Adipocyte (in vitro differentiated cells): ENCODE results near the gene ZFY.

Experiments
- DNase-seq: peaks from one replicate; pipeline ENCODE4 v3.0.0-alpha.2; 2015; ENCODE audit warnings: low read depth
- H3K27me3 ChIP-seq: replicated peaks from 2 replicates; pipeline ENCODE4 v1.7.0; 2013; ENCODE audit warnings: mild to moderate bottlenecking, low read length, moderate library complexity; ENCODE audit not compliant: control insufficient read depth, insufficient read depth
- H3K36me3 ChIP-seq: 2 replicates; pipeline ENCODE4 v1.7.0; 2013; ENCODE audit warnings: low read length, mild to moderate bottlenecking, moderate library complexity; ENCODE audit not compliant: control insufficient read depth, insufficient read depth, severe bottlenecking
- H3K4me1 ChIP-seq: 2 replicates; pipeline ENCODE4 v1.7.0; 2013; ENCODE audit warnings: mild to moderate bottlenecking, low read length, moderate library complexity; ENCODE audit not compliant: control insufficient read depth, insufficient read depth
- H3K4me3 ChIP-seq: 2 replicates; pipeline ENCODE4 v1.7.0; 2013; ENCODE audit warnings: mild to moderate bottlenecking, low read length, moderate library complexity
- H3K9ac ChIP-seq: 2 replicates; pipeline ENCODE4 v1.7.0; 2013; ENCODE audit warnings: mild to moderate bottlenecking, low read length, moderate library complexity
- H3K9me3 ChIP-seq: 2 replicates; pipeline ENCODE4 v1.7.0; 2013; ENCODE audit warnings: mild to moderate bottlenecking, low read length, moderate library complexity; ENCODE audit not compliant: control insufficient read depth

The ZFY gene

DNA sequence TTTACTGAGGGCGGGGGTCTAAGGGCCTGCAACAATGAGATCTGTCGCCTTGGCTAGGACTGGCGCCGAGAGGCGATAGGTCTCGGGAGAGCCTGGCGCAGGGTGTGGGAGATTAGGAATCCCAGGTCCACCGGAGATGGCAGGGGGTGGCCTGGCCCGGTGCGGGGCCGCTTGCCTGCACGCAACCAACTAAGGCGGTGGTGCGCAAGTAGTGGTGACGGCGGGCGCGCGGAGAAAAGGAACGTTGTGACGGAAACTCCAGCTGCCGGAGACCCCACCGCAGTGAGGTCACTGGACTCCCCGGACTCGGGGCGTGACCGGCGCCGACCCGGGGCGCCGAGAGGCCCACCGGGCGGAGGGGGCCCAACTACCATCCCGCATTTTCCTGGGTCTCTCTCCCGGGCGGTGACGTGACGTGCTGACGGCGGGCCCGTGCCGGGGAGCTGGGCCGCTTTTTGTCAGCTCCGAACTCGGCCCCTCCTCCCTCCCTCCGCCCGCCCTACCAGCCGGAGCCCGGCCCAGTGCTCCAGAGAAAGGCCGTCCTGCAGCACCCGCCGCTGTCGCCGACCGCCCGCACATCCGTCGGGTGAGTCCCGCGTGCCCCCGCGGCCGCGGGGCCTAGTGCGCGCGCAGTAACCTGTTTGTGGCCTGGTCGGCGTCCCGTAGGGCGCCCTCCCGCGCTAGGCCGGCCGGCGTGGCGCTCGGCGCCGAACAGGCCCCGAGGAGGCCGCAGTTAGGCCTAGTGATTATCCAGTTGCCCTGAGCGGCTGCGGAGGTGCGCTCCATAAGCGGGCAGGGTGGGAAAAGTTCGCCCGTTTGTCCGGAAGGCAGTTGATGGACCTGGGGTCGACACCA is at the start of gene ZFY:
Gene ZFY (plus strand): TSS at position 521 of the 855 bp plus-strand sequence. CDS start 18,556 bp downstream, outside the sequence.
- no peak for DNase-seq
- H3K9me3 ChIP-seq, result no peaks in the 10 kb centered on the region
- H3K27me3 ChIP-seq, result no peaks in the 10 kb centered on the region
- H3K9ac ChIP-seq, result no peak within 1 kb of the TSS
- no peaks in the 10 kb centered on the region for H3K4me1 ChIP-seq
- H3K36me3 ChIP-seq, result no peaks in the 10 kb centered on the region
- H3K4me3 ChIP-seq, result no peak within 1 kb of the TSS

DNA sequence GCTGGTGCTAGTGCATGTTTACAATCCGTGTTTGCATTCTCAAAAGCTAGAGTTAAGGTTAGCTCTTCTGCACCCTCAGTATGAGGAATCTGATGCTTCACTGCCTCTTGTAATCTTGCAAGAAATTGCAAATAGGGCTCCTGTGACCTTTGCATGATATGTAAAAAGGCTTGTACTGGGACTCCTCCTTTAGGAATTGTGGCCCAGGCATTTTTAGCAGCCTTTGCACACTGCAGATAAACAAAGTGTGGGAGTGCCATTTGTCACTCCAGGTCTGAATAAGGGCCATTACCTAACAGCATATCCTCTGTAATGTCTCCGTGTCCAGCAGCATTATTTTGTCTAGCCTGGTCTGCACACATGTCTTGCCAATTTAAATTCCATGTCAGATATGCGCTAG is 49.3 kb upstream of the ZFY start:
- Histone ChIP-seq H3K4me3 (no peak overlapping the region), H3K9ac (no peak overlapping the region), H3K27me3 (no peaks in the 10 kb centered on the region), H3K36me3 (no peaks in the 10 kb centered on the region), H3K9me3 (no peaks in the 10 kb centered on the region), H3K4me1 (no peaks in the 10 kb centered on the region)
- no peak for DNase-seq

DNA sequence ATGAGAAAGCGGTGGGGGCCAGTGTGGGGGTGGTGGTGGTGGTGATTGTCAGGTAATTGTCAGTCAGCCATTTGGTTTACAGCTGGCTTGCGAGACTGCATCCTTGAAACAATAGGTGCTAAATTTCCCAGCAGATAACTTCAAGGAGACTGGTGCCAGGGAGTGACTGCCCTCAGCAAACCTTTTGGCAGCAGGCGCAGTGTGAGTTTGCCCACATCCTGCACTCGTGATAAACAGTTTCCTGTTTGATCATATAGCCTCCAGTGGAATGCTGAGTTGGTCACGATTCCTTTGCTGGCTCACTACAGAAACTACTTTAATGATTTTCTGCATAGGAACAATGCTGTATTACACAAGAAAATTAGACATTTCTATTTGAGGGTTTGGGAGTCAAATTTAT is 47.8 kb upstream of the ZFY start:
- DNase-seq, result no peak
- Histone ChIP-seq H3K9ac (no peak overlapping the region), H3K4me1 (no peaks in the 10 kb centered on the region), H3K36me3 (no peaks in the 10 kb centered on the region), H3K27me3 (no peaks in the 10 kb centered on the region), H3K4me3 (no peak overlapping the region), H3K9me3 (no peaks in the 10 kb centered on the region)

DNA sequence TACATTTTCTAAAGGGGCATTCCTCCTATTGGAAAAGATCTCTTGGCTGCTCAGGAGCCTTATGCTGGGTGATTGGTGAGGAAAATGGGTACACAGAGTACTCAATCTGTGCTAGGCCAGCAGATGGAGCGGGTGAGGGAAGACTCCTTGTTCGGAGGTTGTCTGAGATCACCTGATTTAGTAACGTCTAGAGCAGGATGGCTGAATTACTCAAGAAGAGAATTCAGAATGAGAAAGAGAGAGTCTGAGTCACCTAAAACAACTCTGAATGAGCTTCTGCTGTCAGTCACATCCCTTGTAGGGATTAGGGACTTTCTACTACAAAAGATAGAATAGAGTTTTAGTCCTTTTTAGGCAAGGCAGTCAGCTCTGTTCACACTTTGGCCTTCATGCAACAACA is 47.2 kb upstream of the ZFY start:
- H3K27me3 ChIP-seq, result no peaks in the 10 kb centered on the region
- H3K4me3 ChIP-seq, result no peak overlapping the region
- H3K9ac ChIP-seq, result no peak overlapping the region
- H3K36me3 ChIP-seq, result no peaks in the 10 kb centered on the region
- no peaks in the 10 kb centered on the region for H3K4me1 ChIP-seq
- no peak for DNase-seq
- no peaks in the 10 kb centered on the region for H3K9me3 ChIP-seq

DNA sequence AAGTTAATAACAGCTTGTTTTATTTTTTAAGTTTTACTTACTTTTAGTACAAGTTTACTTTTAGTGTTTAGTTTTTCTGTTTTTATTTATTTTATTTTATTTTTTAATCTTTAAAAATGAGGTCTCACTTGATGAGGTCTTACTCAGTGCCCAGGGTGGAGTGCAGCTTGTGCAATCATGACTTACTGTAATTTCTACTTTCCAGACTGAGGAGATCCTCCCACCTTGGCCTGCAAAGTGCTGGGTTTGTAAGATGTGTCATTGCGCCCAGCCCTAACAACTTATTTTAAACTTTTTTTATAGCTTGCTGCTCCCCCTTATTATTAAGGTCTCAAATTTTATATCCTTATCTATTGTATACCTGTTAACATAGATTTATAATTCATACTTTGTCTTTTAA is 41.7 kb upstream of the ZFY start:
- H3K9me3 ChIP-seq, result no peaks in the 10 kb centered on the region
- H3K4me1 ChIP-seq, result no peaks in the 10 kb centered on the region
- no peak for DNase-seq
- no peak overlapping the region for H3K9ac ChIP-seq
- H3K36me3 ChIP-seq, result no peaks in the 10 kb centered on the region
- no peaks in the 10 kb centered on the region for H3K27me3 ChIP-seq
- H3K4me3 ChIP-seq, result no peak overlapping the region

DNA sequence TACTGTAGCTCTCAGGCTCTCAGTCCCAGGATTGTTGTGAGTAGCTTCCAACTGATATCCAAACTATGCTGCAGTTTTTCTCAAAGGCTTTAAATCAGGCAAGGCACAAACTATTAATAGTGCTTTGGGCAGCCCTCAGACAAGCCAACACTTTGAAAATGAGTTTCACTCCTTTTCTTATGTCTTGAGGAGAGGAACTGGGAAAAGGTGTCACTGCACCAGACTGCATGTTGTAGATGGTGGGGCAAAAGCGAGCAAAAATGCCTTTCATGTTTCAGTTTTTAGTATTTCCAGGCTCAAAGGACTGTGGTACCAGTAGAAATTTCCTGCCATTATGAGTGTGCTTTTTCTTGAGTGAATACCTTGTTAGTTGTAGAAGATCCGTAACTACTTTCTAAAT is 39.1 kb upstream of the ZFY start:
- no peak overlapping the region for H3K4me3 ChIP-seq
- H3K4me1 ChIP-seq, result no peaks in the 10 kb centered on the region
- H3K27me3 ChIP-seq, result no peaks in the 10 kb centered on the region
- DNase-seq, result no peak
- no peak overlapping the region for H3K9ac ChIP-seq
- H3K36me3 ChIP-seq, result no peaks in the 10 kb centered on the region
- no peaks in the 10 kb centered on the region for H3K9me3 ChIP-seq

DNA sequence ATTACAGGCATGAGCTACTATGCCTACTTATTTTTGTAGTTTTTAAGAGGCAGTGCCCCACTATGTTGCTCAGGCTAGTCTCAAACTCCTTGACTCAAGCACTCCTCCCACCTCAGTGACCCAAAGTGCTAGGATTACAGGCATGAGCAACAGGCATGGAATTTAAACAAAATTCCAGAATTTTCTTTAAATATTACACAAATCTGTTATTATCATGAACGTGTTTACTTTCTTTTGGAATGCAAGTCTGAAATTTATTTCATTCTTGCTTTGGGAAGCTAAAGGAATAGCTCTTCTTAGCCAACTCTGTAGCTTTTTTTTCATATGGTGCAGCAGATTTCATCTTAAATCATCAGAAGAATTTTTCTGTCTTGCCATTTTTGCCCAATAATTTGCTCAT is 27.8 kb upstream of the ZFY start:
- Histone ChIP-seq H3K4me3 (no peak overlapping the region), H3K9ac (no peak overlapping the region), H3K4me1 (no peaks in the 10 kb centered on the region), H3K9me3 (no peaks in the 10 kb centered on the region), H3K27me3 (no peaks in the 10 kb centered on the region), H3K36me3 (no peaks in the 10 kb centered on the region)
- no peak for DNase-seq

DNA sequence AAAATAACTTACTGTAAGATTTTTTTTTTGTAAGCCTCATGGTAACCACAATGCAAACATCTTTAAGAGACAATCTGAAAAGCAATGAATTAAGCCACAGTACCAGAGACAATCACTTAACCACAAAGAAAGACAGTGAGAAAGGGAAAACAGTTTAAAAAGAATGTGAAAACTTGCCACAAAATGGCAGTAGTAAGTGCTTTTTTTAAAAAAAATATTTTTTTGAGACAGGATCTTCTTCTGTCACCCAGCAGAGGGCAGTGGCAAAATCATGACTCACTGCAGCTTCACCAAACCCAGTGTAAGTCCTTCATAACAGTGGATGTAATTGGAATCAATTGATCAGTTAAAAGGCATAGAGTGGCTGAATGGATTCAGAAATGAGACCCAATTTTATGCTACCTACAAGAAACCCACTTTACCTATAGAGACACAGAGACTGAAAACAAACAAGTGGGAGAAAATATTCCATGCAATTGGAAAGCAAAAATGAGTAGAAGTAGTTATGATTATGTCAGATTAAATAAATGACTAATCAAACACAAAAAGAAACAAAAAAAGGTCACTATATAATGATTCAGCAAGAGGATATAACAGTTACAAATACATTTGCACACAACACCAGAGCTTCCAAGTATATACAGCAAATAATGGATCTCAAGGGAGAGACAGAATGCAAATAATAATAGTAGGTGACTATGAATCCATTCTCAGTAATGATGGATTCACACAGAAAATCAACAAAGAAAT is 21.9 kb upstream of the ZFY start:
- Histone ChIP-seq H3K36me3 (no peaks in the 10 kb centered on the region), H3K4me1 (no peaks in the 10 kb centered on the region), H3K9ac (no peak overlapping the region), H3K27me3 (no peaks in the 10 kb centered on the region), H3K9me3 (no peaks in the 10 kb centered on the region), H3K4me3 (no peak overlapping the region)
- DNase-seq, result no peak

DNA sequence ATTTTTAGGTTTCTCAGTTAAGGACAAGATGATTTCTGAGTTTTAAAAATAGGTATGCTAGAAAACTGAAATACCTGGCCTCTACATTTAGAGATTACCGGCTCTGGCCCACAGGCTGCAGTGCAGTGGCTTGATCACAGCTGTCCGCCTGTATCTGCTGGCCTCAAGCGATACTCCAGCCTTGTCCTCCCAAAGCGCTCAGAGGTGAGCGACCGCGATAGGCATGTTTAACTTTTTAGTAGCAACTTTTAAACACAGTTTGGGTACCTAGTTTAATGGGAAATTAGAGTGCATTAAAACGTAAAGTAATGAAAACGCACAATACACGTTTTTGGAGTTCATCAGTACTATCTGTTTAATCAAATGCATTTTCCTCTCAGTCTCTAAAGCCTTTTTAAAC is 1.1 kb upstream of the ZFY start:
- no peak for DNase-seq
- Histone ChIP-seq H3K4me1 (no peaks in the 10 kb centered on the region), H3K36me3 (no peaks in the 10 kb centered on the region), H3K27me3 (no peaks in the 10 kb centered on the region), H3K9ac (no peak overlapping the region), H3K4me3 (no peak overlapping the region), H3K9me3 (no peaks in the 10 kb centered on the region)

DNA sequence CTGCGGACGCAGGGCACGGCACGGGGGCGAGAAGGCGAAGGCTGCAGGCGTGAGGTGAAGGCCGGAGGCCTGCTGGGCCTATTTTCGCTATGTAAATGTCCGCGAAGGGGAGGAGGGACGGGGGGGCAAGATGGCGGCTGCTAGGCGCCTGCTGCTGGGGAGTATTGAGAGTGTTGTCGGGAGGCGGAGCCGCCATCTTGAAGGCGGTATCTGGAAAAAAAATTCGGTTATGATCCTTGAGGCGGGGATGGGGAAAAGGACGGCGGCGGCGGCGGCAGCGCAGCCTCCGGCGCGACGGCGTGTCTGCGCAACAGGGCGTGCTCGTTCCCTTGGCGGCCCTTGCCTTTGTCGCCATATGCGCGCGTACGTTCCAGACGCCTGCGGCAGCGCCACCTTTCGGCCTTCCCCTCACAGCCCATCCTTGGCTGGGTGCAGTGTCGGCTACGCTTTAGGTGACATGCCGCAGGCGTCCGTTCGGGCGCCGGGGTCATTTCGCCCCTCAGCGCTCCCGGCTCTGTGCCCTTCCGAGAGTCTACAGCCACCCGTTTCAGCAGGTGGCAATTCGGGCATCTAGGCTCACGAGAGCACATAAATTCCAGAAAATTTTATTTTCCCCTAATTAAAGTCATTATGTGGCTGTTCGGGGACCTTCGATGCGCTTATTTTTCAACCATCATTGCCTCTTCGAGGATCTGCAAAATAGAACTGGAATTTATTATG is 695 bp downstream of the ZFY start:
- Histone ChIP-seq H3K9me3 (no peaks in the 10 kb centered on the region), H3K36me3 (no peaks in the 10 kb centered on the region), H3K4me1 (no peaks in the 10 kb centered on the region), H3K4me3 (no peak overlapping the region), H3K9ac (no peak overlapping the region), H3K27me3 (no peaks in the 10 kb centered on the region)
- no peak for DNase-seq

DNA sequence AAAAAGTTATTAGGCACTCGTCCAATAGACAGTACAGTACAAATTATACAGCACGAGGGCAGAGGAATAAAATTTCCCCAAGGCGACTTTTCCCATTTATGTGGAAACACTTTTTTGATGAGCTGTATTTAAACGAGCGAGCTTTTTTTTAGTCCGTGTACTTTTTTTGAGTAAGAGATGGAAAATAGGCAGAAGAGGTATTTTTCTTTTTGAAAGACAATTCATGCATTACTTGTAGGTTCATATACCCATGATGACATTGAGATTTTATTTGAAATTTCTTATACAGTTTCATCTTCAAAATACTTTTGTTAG is 1.2 kb downstream of the ZFY start:
- no peaks in the 10 kb centered on the region for H3K27me3 ChIP-seq
- H3K36me3 ChIP-seq, result no peaks in the 10 kb centered on the region
- no peak overlapping the region for H3K9ac ChIP-seq
- no peak for DNase-seq
- no peak overlapping the region for H3K4me3 ChIP-seq
- no peaks in the 10 kb centered on the region for H3K9me3 ChIP-seq
- H3K4me1 ChIP-seq, result no peaks in the 10 kb centered on the region
